Non-pigmented ciliary epithelial cell (primary cell): ENCODE measurements around the gene DAND5.
A peak's percentile ranks its signal among the peaks of the same experiment; 100 is the strongest.
"Not testable (repeated sequence)": the region's sequence is repeated elsewhere in the genome, so short reads cannot be mapped to it uniquely, and the experiment has no call there.

ENCODE experiments used
- DNase-seq: peaks from one replicate; pipeline ENCODE4 v3.0.0-alpha.2; 2010; ENCODE audit warnings: low read depth

The DAND5 gene

GRCh38 chr19:12946092-12946721, 23.2 kb upstream of the DAND5 start:
- peak; percentile 43 for DNase-seq

DNA sequence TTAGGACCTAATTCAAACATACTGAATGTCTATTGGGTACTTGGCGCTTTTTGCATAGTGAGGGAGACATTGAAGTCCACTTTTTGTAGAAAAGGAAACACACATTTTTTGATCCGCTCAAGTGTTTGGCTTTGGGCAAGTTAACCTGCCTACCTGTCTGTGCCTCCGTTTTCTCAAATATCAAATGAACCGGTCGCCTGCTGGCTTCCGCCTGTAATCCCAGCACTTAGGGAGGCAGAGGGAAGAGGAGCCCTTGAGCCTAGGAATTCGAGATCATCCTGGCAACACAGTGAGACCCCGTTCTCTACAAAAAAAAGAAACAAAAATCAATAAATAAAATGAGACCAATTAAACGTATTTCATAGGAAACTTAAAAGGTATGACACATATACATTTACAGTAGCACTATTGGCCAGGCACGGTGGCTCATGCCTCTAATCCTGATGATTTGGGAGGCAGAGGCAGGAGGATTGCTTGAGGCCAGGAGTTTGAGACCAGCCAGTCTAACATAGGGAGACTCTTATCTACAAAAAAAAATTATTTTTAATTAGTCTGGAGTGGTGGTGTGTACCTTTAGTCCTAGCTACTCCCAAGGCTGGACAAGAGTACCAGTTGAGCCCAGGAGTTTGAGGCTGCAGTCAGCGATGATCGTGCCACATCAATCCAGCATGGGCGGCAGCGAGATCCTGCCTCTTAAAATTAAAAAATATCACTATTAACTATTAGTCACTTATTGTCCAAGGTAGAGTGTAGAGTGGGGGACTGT, 22.5 kb upstream of the DAND5 start:
- no peak for DNase-seq

GRCh38 chr19:12947702-12948611, 21.4 kb upstream of the DAND5 start:
- no peak for DNase-seq

DNA sequence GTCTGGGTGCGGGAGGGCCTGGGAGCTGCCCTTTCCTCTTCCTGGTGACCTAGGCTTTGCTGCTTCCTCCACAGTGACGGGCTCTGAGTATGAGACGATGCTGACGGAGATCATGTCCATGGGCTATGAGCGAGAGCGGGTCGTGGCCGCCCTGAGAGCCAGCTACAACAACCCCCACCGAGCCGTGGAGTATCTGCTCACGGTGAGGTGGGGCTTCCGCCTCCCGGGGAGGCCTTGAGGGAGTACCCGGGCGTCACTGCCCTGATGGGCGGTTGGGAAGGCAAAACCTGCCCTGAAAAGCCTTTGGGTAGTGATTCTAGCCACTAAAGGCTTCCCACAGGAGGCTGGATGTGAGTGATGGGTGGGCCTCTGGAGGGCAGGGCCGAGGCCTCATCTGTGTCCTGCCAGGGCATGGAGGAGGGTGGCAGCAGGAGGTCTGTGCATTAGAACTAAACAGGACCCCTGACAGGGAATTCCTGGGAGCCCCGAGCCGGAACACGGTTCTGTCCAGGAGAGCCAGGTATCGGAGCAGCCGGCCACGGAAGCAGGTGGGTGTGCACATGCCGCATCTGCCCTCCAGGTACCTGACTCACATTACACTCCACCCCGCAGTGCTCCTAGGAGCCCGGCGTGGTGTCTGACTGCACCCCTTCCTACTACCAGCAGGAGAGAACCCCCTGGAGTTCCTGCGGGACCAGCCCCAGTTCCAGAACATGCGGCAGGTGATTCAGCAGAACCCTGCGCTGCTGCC, 20.6 kb upstream of the DAND5 start:
- no peak for DNase-seq

- DNase-seq: no peak
Measured at GRCh38 chr19:12949363-12950283, 19.8 kb upstream of the DAND5 start.

GRCh38 chr19:12952050-12952449, 17.3 kb upstream of the DAND5 start:
- DNase-seq: not testable (repeated sequence)

GRCh38 chr19:12952488-12953137, 16.8 kb upstream of the DAND5 start:
- DNase-seq: peak; percentile 27

DNA sequence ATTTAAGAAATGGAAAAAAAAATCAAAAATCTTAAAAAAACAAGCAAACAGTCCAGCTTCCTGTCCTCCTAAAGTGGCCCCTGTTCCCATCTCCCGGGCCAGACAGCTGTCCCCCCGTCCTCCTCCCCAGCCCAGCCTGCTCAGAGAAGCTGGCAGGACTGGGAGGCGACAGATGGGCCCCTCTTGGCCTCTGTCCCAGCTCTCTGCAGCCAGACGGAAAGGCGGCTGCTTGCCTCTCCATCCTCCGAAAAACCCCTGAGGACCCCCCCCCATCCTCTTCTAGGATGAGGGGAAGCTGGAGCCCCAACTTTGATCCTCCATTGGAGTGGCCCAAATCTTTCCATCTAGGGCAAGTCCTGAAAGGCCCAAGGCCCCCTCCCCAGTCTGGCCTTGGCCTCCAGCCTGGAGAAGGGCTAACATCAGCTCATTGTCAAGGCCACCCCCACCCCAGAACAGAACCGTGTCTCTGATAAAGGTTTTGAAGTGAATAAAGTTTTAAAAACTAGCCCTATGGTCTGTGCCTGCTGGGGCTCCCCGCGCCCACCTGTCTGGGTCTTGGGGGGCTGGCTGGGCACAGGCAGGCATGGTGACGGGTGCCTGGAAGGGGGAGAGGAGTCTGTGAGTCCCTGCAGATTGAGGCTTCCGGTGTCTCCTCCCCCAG, 16.1 kb upstream of the DAND5 start:
- DNase-seq: no peak

GRCh38 chr19:12953799-12954611, 15.4 kb upstream of the DAND5 start:
- no peak for DNase-seq

DNA sequence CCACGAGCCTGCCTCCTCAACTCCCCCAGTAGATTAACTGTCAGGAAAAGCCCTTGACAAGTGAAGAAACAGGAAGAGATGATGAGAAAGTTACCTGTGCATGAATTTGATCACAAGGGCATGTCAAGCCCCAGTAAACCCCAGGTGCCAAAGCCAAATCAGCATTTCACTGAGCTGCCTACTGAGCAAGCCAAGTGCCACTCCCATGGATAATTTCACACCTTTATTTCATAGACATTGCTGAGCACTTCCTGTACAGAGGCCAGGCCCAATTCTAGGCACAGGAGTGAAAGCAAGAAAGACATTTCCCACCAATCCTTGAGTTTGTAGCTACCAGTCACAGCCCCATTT, 14.8 kb upstream of the DAND5 start:
- no peak for DNase-seq

GRCh38 chr19:12955575-12955974, 13.8 kb upstream of the DAND5 start:
- not testable (repeated sequence) for DNase-seq

DNA sequence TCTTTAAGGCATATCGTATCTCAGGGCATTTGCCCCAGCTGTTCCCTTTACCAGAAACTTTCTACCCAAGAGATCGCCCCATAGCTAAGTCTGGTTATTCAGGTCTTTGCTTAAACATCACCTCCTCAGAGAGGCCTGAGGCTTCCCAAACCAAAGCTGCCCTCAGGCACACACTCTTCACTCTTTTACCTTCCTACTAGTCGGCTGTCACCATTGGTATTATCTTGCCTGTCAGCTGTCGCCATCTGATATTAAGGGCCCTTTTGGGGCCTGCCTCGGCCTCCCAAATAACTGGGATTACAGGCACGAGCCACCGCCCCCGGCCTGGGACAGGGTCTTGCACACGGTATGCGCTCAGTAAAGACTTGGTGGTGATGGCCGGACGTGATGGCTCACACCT, 13.4 kb upstream of the DAND5 start:
- DNase-seq: no peak

DNA sequence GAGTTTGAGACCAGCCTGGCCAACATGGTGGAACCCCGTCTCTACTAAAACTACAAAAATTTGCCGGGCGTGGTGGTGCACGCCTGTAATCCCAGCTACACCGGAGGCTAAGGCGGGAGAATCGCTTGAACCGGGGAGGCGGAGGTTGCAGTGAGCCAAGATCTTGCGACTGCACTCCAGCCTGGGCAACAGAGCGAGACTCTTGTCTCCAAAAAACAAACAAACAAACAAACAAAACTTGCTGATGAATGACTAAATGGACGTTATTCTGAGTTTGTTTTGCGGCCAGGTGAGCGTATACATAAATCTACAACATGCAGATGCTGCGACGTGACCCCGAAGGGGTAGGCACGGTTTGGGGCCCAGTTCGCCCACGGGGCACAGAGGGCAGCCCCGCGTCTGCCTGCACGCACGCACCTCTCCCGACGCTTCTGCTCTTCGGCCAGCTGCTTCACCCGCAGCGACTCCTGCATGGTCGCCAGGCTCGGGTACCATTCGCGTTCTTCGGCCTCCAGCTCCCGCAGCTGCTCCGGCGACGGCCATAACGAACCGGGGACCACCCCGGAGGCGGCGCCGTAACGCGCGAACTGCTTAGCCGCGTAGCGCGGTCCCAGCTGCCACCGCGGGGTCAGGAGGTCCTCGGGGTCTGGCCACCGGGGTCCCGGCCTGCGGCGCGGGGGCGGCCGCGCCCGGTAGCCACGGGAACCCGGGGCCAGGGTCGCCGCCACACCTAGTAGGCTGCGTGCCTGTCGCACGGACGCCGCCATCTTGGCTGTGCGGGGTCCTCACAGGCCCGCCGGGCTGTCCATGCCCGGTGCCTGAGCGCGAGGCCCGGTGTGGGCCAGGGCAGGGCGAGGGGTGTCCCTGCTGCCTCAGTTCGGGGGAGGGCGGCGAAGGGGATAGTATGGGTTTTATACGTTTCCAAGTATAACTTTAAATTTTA, 12.7 kb upstream of the DAND5 start, which contains the start of gene GADD45GIP1:
Gene GADD45GIP1 (minus strand): TSS at position 778 of the 943 bp plus-strand sequence. CDS start 11 bp downstream, at position 767.
- DNase-seq: no peak

DNA sequence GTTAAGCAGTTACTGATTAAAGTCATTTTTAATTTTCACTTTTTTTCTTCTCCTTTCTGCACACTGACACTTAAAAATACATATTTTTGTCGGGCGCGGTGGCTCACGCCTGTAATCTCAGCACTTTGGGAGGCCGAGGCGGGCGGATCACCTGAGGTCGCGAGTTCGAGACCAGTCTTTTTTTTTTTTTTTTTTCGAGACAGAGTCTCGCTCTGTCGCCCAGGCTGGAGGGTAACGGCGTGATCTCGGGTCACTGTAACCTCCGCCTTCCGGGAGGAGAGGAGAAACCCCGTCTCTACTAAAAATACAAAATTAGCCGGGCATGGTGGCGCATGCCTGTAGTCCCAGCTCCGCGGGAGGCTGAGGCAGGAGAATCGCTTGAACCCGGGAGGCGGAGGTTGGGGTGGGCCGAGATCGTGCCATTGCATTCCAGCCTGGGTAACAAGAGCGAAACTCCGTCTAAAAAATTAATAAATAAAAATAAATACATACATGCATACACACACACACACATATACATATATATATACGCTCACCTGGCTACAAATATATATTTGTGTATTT, 11.9 kb upstream of the DAND5 start:
- DNase-seq: not testable (repeated sequence)

- no peak for DNase-seq
Measured at GRCh38 chr19:12959481-12959880, 9.9 kb upstream of the DAND5 start.

DNA sequence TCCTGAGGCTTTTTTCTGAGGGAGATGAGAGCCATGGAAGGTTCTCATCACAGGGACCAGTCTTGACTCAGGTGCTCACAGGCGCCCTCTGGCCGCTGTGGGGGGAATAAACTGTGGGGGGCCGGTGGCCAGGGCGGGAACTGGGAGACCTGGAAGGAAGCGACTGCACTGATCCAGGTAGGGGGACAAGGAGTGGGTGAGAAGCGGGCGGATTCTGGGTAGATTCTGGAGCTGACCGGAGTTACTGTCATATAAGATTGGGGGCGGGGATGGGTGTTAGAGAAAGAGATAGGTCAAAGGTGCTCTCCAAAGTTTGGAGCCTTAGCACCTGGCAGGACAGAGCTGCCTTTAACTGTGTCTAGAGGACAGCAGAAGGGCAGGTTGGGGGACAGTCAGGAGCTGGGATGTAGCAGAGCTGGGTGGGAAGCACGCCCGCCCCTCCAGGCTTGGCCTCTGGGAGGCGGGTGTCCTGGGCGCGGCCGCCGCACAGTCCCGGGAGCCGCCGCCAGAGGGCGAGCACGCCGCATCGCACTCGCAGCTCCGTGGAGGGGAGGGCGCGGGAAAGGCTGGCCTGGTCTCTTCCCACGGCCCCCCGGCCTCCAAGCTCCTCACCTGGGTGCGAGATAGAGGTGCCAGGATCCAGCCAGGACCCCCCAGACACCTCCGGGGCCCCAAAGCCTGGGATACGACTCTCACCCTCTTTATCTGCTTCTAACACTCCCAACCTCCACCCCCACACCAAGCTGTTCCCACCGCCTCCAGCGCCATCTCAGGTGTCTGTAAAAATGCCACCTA, 4.2 kb upstream of the DAND5 start:
- no peak for DNase-seq

GRCh38 chr19:12965812-12966135, 3.6 kb upstream of the DAND5 start:
- DNase-seq: no peak
